ENCODE measurements around the gene TSEN54. TPM values are rescaled to one million over a fixed set of nuclear protein-coding genes. Genes with fewer than 3 reads are reported as not detected.

TSEN54 gene
- total RNA-seq, 6 experiments from 2014 or later: 8.5 to 13.6 (median 10.2) TPM

DNA sequence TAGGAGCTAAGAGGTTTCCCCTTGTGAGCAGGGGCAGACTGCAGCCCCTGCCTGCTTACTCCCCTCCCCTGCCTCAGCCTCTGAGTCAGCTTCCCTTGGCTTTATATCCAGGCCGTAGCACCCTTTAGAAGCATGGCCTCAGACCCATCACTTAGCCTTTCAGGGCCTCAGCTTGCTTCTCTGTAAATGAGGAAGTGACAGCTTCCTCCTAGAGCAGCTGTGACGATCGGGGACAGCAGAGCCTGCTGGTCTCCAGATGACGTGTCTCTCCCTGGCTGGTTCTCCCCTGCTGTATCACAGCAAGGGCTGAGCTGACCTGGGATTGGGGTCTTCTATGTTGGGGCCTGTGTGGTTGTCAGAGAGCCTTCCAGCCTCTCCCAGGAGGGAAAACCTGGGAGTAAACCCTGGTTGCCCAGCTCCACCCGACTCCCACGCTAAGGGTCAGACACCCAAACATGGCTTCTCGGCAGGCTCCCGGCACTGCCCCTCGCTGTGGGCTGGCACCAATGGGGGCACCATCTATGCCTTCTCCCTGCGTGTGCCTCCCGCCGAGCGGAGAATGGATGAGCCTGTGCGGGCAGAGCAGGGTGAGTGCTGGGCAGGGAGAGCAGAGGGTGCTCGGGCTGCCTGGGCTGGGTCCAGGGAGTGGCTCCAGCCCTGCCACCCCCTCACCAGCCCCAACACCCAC is 55.0 kb downstream of the TSEN54 start:
- 72% methylated on average over 6 of the region's 15 CpGs for WGBS (ENCODE audit: insufficient coverage, low coverage, low lambda C conversion rate, missing lambda C conversion rate)
- intact Hi-C loops (cut with DNase I): no loop called here
- no peaks in the 10 kb centered on the region for H3K4me1 ChIP-seq
- ATAC-seq (peak; percentile 48 to 82 (median 71)), DNase-seq (peak in 1 of 3 donors; percentile 57)
- no peaks in the 10 kb centered on the region for H3K27me3 ChIP-seq
- H3K27ac ChIP-seq: peak overlapping the region in 1 of 3 donors; percentile 23
- no peak for TF ChIP-seq POLR2A (IDR thresholded peaks at IDR 0.05)
- peaks cover 0 to 34% (median 11%) of the 10 kb centered on the region in 4 donors for H3K36me3 ChIP-seq
- H3K9me3 ChIP-seq: no peaks in the 10 kb centered on the region
- no peak overlapping the region for H3K4me3 ChIP-seq

GRCh38 chr17:75571885-75572215 is 55.5 kb downstream of the TSEN54 start:
- H3K36me3 ChIP-seq: peaks cover 0 to 34% (median 11%) of the 10 kb centered on the region in 4 donors
- DNase-seq (no peak), ATAC-seq (no peak)
- no peaks in the 10 kb centered on the region for H3K4me1 ChIP-seq
- H3K4me3 ChIP-seq: no peak overlapping the region
- no peak for TF ChIP-seq CTCF (IDR thresholded peaks at IDR 0.05)
- no peak for TF ChIP-seq POLR2A (IDR thresholded peaks at IDR 0.05)
- no CpG with 5 or more reads among the region's 16 CpGs for WGBS (ENCODE audit: insufficient coverage, low coverage, low lambda C conversion rate, missing lambda C conversion rate)
- H3K27me3 ChIP-seq: no peaks in the 10 kb centered on the region
- H3K27ac ChIP-seq: no peak overlapping the region
- intact Hi-C loops (cut with DNase I): no loop called here
- no peaks in the 10 kb centered on the region for H3K9me3 ChIP-seq

GRCh38 chr17:75572713-75573539 is 56.6 kb downstream of the TSEN54 start:
- H3K4me1 ChIP-seq: no peaks in the 10 kb centered on the region
- no peak overlapping the region for H3K27ac ChIP-seq
- TF ChIP-seq CTCF (IDR thresholded peaks at IDR 0.05) (no peak), POLR2A (IDR thresholded peaks at IDR 0.05) (no peak)
- H3K9me3 ChIP-seq: no peaks in the 10 kb centered on the region
- H3K4me3 ChIP-seq: no peak overlapping the region
- H3K27me3 ChIP-seq: no peaks in the 10 kb centered on the region
- intact Hi-C loops (cut with DNase I): no loop called here
- DNase-seq: peak in 1 of 3 donors; percentile 19
- WGBS (ENCODE audit: insufficient coverage, low coverage, low lambda C conversion rate, missing lambda C conversion rate): 89% methylated on average over 8 of the region's 39 CpGs
- peaks cover 0 to 32% (median 11%) of the 10 kb centered on the region in 4 donors for H3K36me3 ChIP-seq
- ATAC-seq: no peak

DNA sequence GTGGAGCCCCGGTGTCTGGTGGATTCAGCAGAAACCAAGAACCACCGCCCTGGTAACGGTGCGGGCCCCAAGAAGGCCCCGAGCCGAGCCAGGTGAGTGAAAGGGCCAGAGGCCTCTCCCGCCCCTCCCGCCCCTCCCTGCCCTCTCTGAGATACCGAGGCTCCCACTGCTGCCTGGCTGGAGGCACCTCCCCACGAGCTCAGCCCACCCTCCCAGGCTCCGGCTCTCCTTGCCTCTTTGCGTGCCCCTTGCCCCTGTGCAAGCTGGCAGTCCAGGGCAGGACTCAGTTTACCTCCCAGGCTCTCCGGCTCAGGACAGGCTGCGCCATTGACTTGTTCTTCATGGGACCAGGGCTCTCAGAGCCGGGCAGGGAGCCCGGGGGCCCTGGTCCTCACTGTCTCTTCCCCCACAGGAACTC is 57.2 kb downstream of the TSEN54 start:
- TF ChIP-seq POLR2A (IDR thresholded peaks at IDR 0.05) (no peak), CTCF (IDR thresholded peaks at IDR 0.05) (no peak)
- peaks cover 0 to 27% (median 11%) of the 10 kb centered on the region in 4 donors for H3K36me3 ChIP-seq

DNA sequence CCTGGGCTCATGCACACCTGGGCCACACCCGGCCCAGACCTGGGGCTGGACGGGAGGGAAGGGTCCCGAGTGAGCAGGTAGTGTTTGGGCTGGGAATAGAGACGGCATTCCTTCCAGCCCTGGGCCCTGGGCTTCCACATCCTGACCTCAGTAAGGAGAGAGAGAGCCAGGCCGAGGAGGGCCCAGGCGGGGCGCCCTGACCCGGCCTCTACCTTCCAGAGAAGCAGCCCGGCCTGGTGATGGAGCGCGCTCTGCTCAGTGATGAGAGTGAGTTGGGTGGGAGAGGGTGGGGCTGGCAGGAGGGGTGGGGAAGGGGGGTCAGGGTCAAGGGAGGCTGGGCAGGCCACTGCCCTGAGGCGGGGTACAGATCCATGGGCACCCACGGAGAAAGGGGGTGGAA is 57.7 kb downstream of the TSEN54 start:
- H3K4me1 ChIP-seq: no peaks in the 10 kb centered on the region
- no peak for ATAC-seq
- H3K27me3 ChIP-seq: no peaks in the 10 kb centered on the region
- intact Hi-C loops (cut with DNase I): no loop called here
- TF ChIP-seq CTCF (IDR thresholded peaks at IDR 0.05): no peak
- no peaks in the 10 kb centered on the region for H3K9me3 ChIP-seq
- no peak overlapping the region for H3K4me3 ChIP-seq
- peaks cover 0 to 23% (median 9%) of the 10 kb centered on the region in 4 donors for H3K36me3 ChIP-seq
- DNase-seq: no peak
- 90% methylated on average over 2 of the region's 13 CpGs for WGBS (ENCODE audit: insufficient coverage, low coverage, low lambda C conversion rate, missing lambda C conversion rate)
- no peak overlapping the region for H3K27ac ChIP-seq

More for the DNA sequence above, 57.2 kb downstream of the TSEN54 start:
- Histone ChIP-seq H3K9me3 (no peaks in the 10 kb centered on the region), H3K27ac (no peak overlapping the region), H3K27me3 (no peaks in the 10 kb centered on the region), H3K4me1 (no peaks in the 10 kb centered on the region), H3K4me3 (no peak overlapping the region)
- intact Hi-C loops (cut with DNase I): no loop called here
- 96% methylated on average over 4 of the region's 16 CpGs for WGBS (ENCODE audit: insufficient coverage, low coverage, low lambda C conversion rate, missing lambda C conversion rate)
- DNase-seq (no peak), ATAC-seq (no peak)
